GM21515 (cell line): ENCODE results near the gene NR5A2.

Experiments
- ATAC-seq: cut with Tn5 transposase; IDR thresholded peaks from one replicate; pipeline ENCODE4 v1.9.1; 2021; ENCODE audit not compliant: unreplicated experiment

NR5A2 gene

DNA sequence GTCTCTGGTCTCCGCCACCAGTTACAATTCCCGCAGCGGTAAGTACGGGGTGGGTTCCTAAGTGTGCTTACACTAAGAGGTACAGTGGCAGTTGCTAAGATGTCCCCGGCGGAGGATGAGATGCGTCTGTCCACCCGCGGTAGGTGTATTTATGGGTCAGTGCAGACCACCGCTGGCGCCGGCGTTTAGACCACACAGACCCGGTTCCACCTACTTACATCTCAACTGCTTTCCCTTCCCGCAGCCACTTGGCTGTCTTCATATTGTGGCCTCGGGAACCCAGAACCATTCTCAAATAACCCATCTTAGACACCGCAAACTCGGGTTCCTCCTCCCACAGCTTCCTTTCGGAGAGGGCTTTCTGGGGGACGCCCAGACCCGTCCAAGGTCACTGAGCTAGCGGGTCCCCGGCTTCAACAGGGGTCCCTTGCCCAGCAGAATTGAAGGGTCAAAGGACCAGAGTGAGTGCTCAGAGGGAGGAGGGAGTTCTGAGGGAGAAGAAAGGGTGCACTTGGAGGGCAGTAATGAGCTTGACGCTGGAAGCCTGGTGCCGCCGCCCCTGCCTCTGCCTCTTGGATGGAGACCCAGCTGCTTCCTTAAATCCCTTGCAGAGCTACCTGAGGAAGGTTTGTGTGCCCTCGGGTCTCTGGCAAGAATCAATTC is 8.6 kb downstream of the NR5A2 start:
- no peak for ATAC-seq

DNA sequence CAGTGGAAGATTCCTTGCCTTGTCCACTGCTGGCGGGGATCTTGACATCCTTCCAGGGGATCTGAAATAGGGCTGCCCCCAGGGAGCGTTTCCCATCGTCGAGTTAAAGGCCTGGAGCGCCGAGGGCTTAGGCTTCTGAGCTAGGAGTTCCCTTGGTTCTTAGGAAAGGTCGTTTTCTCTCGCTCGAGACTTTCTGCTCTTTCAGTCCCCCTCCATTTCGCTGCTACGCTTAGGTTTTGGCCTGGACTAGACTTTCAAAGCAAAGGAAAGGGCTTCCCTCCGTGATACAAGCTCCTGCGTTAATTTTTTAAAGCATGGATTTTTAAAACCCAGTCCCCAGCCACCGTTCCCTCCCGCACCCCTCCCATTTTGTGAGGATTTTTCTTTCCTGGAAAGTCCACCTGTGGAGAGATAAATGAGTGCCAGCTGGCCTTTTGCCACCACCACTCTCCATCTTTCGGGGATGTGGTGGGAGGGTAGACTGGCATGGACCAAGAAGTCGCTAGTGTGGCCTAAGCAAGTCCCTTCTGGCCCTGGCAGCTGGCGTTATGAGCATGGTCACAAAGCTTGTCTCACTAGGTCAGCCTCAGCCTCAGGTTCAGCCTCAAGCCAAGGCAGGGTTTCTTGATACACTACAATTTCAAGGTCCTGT is 9.2 kb downstream of the NR5A2 start:
- no peak for ATAC-seq

DNA sequence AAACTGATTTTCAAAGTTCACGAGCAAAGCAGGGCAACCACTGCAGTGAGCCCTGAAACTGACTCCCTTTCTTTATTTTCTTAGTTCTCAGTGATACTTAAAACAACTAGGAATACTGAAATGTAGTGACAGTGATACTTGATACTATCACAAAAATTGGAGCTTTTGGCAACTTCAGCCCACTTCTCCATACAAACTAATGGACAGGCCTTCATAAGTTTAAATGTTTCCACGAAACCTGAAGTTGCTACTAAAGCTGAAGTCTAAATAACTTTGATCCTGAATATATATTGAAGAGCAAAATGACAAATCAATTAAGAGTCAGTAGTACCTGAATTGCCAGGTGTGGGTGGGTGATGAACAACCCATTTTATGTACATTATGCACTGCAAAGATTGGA is 10.0 kb downstream of the NR5A2 start:
- ATAC-seq = no peak

DNA sequence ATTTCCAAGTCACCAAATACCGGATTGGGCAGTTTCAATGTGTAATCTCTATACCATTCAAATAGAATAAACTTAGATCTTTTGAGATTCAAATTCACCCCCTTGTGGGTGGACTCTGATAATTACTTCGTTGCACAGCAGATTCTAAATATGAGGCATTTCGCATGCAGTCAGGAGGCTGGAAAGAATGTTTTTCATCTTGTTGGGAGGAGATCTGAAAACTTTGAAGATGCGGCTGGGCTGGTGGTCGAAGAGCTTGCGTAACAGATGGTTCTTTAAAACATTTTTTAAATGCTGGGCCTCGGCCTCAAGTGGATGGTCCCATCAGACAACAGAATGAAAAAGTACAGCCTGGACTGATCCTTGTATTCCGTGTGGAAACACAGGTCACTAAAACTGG is 10.4 kb downstream of the NR5A2 start:
- ATAC-seq = no peak

DNA sequence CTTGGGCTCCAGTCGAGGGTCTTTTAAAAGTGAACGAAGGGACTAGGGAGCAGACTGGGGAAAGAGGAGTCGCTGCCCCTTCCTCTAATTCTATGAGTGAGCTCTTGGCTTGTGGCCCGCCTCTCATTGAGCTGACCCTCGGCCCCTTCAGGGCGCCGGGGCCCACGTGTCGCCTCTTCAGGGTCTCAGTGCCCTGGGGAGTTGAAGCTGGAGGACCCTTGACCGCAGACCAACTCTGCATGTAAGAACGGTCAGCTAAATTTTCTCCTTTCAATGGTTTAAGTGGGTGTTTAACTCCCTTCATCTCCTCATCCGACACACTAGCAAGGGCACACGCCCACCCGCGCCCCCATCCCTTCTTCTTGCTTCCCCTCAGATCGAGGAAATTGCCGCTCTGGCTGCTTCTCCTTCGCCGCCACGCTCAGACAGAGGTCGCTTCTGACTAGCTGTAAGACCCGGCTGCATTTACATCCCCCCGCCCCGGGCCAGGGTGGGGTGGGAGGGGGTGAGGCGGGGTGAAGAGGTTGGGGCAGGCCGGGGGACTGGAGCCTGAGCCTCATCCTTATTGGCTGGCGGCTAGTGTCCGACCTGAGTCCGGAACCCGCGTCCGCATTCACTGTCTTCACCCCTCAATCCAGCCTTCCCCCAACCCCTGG is 10.9 kb downstream of the NR5A2 start:
- ATAC-seq = no peak

DNA sequence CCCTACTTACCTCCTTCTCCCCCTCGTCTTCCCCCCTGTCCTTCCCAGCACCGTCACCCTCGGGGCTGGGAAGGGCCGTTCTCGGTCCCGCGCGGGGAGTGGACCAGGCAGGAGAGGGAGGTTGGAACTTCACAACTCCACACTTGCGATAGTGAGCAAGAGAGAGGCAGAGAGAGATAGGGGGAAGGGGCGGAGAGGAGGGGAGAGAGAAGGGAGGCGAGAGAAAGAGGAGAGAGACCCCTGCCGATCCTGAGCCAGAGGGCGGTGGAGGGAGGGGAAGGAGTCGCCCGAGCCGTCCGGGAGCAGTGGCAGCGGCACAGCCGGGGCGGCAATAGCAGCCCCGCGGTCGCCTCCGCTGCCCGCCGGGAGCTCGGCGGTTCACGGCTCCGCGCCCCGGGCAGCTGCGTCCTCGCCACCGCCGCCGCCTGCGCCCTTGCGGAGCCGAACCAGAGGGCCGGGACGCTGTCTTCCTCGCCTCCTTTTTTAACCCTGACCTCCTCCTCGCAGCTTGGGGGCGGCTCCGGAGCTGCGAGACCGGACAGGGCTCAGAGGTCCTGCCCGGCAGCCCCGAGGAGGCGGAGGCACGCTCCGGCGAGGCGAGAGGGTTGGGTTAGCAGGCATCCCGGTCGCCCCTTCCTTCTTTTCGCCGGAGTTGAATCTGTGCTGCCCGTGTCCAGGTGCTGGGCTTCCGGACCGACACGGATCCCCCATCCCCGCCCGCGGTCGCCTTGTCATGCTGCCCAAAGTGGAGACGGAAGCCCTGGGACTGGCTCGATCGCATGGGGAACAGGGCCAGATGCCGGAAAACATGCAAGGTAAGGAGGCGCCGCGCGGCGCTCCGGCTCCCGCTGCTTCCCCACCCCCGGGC is 11.7 kb downstream of the NR5A2 start:
- no peak for ATAC-seq

DNA sequence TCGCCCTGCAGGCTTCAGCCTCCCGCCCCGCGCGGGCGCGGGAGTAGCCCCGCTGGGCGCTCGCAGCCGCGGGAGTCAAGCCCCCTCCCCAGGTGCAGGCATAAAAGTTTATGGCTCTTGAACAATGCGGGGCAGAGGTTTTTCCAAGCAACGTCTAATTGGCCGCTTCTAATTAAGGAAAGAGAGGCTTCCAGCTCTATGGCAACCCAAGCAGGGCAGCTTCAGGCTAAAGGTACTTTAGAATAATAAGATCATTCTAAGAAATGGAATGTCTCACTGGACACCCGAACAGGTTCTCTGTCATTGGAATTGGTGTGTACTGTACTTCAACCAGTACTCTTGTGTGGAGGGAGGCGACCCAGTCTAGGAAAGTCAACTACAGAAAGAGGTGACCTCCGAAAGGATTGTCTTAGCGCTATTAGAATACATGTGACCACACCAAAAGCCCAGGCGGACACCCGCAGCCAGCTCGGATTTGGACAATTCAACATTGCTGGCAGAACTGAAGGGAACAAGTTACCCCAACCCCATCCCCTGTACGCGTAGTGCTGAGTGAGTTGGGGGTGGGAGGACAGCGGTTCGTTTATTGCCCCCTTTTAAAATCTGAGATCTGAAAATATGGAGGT is 12.5 kb downstream of the NR5A2 start:
- ATAC-seq = no peak

DNA sequence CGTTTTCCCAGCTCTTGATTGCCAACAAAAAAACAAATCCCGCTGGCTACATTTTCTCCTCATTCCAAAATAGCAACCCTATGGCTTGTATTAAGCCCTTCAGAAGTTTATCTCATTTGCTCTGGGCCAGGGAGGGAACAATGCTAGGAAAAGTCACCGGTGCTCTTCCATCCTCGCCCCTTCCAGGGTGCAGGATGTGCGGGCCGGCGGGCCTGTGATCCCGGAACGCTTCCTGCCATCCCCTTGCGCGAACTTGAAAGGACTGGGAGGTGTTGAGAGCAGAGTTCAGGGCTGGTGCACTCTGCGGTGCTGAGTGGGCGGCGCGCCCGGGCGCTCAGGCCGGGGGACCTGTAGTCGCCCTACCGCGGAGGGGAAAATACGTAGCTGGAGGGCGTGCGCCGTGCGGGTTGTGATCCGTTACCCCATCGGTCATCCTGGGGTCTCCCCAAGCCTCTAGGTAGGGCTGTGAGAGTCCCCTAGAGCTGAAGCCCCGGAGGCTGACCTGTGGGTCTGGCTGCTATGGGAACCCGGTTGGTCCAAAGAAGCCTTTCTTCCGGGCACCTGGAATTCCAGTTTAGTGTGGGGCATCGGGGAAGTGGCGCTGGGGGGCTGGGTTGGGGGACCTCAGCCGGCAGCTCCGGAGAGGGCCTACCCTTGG is 13.1 kb downstream of the NR5A2 start:
- no peak for ATAC-seq

DNA sequence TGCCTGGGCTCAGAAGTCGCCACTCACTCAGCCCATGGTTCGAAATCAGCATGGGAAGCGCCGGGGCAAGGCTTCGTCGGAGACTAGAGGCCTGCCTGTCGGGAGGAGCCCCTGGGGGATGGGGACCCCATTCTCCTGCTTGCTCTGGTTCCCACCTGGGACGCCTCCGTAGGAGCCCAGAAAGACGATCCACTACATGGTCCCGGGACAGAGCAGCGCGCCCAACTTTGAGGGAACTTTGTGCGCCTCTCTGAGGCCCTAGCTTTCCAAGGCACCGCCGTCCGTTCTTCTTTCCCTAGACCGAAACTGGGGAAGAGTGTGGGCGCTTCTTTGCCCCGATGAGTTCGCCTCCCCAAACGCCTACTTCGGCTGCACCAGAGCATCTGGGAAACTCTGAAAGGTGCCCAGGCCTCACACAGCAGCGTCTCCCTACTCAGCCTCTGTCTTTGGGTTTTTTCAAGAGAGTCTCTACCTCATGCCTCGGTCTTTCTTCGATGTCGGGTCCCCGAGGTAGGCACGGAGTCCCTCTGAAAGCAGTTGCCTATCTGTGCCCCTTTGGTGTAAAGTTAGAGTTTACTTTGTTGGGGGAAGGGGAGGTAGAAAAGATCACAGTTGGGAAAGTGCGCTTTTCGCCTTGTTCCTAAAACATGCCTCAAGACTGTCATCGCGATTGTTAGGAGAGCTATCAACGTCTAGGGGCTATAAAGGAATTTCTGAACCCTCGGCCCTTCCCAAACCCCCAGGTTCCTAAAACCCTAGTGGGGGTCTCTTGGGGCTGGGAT is 14.0 kb downstream of the NR5A2 start:
- no peak for ATAC-seq

DNA sequence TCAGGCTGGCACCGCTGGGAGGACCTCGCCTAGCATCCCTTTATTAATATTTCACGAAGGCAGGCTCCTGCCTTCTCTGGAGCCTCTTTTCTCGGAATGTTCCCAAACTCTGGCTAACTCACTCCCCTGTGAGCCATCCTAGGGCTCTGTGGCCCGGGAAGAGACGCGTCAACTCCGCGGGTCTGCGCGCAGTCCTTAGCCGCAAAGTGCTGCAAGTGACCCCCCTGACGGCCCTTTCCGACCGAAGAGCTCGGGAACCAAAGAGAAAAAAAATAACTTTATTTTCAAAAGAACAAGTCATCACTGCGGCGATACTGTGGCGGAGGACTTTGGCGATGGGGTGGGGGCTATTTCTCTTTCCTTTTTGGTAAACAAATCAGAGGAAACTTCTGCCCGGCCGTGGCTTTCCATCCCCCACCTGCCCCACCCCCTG is 14.6 kb downstream of the NR5A2 start:
- ATAC-seq = no peak

DNA sequence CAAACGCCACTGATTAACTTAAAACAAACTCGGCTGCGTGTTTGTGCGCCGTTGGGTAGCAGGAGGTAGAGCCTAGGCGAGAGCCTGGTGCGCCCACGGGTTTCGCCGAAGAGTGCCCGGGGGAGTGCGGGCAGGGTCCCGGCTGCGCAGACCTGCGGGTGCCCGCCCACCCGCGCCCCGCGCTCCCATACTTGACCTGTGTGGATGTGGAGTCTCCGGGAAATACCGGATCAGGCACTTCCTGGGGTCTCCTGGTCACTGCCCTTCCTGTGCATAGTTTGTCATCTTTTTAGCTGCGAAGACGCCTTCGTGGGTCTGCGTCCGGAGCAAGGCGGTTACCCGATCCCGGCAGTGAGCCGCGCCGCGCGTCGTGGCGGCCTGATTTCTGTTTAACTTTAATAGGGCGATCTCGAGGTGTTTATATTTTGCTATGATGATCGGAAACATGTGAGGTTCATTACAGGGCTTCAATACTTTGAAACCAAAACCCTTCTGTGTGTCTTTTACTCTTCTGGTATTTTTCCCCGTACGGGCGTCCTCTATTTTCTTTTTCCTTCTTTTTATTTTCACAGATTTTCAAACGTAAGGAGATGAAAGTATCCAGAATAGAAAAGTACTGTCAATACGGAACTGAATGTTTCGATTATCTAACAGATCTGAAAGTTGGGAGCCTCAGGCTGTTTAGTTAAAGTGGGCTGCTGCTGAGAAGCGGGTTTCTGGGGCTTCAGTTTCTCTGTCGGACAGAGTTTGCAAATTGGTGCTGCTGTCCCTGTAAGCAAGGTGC is 15.2 kb downstream of the NR5A2 start:
- no peak for ATAC-seq

DNA sequence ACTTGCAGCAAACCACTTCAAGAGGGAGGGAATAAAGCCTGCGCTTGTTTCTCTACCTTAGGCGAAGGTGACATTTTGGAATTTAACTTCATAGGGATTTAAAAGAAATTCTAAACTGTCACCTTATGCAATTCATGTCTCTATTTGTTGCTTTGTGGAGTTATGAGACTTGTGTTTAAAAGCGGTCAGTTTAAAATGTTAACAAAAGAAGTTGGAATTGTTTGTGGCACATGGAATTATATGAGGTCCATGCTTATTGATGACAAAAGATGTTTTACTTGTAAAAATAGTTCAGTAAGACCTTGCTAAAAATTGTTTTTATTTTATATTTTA is 15.8 kb downstream of the NR5A2 start:
- no peak for ATAC-seq

DNA sequence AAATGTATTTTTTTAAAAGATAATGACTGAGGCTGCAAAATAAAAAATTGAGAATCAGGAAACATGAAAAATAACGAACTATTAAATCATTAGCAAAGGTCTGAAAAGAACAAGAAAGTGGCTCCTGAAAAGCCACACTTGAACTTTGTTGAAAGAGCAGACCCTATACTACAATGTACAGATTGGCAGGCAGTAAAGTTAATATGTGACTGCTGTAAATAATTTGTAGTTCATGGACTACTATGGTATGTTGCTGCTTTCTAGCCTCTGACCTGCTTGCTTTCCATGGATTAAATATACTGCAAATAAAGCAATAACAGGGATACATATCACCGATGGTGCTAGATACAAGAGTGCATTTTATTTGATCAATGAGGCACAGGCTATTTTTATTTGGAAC is 18.6 kb downstream of the NR5A2 start:
- ATAC-seq = no peak

DNA sequence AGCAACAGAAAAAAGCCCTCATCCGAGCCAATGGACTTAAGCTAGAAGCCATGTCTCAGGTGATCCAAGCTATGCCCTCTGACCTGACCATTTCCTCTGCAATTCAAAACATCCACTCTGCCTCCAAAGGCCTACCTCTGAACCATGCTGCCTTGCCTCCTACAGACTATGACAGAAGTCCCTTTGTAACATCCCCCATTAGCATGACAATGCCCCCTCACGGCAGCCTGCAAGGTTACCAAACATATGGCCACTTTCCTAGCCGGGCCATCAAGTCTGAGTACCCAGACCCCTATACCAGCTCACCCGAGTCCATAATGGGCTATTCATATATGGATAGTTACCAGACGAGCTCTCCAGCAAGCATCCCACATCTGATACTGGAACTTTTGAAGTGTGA is 20.7 kb downstream of the NR5A2 start:
- ATAC-seq = no peak

DNA sequence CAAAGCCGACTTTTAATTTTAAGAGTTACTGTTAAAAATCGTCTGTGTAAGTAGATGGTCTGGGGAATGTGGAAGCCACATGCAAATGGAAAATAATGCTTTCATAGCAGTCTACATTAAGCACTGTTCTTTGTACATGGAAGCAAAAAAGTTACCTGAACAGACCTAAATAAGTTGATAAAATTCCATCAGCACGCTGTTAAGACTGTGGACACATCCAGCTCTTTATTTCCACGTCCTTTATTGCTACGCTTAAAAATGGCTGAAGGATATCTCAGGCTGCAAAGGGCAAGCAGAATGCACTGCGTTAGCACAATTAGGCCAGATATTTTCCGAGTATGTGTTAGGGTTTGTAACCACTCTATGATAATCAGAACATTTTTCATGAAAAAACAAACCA is 22.3 kb downstream of the NR5A2 start:
- no peak for ATAC-seq

DNA sequence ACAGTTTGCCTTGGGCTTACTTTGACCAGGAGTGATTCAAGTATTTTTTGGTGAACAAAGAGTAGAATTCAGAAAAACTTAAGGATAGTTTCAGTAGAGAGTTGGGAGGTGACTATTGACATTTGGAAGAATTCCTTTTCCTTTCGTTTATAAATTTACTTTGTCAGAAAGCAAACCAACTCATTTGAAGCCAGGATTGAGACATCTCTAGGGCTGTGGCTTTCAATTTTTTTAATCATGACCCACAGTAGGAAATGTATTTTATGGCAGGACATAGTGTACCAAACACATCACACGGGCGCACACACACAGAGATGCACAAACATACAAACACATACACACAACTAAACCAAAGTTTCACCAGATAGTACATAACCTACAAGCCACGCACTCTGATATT is 24.1 kb downstream of the NR5A2 start:
- no peak for ATAC-seq

DNA sequence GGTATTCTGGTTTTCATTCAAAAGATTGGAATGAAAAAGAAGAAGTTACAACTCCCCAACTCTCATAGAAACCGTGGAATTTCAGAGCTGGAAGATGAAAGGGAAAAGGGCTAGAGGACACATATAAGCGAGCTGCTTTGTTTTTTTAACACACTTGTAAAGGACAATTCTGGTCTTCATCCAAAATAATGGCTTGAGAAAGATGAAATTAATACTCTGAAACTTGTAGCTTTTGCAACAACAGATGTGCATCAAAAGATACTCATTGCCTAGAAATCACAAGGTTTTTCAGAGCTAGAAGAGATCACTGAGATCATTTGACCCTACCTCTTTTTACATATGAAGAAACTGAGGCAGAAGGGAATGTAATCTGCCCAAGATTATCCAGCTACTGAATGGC is 25.6 kb downstream of the NR5A2 start:
- no peak for ATAC-seq

DNA sequence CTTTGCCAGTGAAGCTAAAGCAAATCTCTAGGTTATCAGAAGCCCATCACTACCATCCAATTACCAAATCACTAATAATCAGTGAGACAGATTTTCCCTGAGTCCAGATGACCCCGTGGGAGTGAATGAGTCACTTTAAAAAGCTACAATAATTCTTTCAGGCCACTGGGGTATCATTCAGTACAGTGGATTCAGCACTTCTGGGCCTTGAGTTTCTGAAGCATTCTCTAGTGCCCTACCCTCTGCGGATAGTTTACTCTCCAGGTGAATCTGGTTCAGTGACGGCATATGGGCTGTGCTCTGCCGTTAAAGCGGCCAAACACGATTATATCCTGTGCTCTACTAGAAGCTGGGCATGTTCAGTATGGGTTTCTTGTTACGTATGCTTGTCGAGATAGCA is 26.1 kb downstream of the NR5A2 start:
- ATAC-seq = no peak

DNA sequence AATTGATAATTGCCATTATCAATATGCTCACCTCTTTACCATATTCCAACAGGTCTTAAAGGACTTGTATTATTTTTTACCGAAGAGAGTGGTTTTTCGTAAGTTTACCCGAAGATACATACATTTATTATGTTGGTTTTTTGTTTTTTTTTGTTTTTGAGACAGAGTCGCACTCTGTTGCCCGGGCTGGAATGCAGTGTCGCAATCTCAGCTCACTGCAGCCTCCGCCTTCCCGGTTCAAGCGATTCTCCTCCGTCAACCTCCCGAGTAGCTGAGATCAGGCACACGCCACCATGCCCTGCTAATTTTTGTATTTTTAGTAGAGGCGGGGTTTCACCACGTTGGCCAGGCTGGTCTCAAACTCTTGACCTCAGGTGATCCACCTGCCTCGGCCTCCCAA is 30.8 kb downstream of the NR5A2 start:
- no peak for ATAC-seq
